H1 (cell line): ENCODE measurements around the gene CCNA2. TPM values are rescaled to one million over a fixed set of nuclear protein-coding genes. Genes with fewer than 3 reads are reported as not detected.

Source experiments
- CTCF ChIA-PET: fragments of 300-600 bp; sonication (Branson Sonifier 250); formaldehyde crosslinking; loops from one replicate; lab custom pipeline; 2021; ENCODE audit not compliant: partially characterized antibody; lab: Charles Lee
- POLR2A ChIA-PET: fragments of 300-600 bp; sonication (Branson Sonifier 250); formaldehyde crosslinking; loops from one replicate; lab custom pipeline; 2021; ENCODE audit warnings: inconsistent platforms; ENCODE audit not compliant: partially characterized antibody; lab: Charles Lee
- DNase-seq, 2 experiments: peaks; one replicate each; pipeline versions ENCODE4 v3.0.0 to v3.0.0-alpha.2; 2010 to 2022; ENCODE audit warnings: low spot score in 2 of 2, low read depth in 1 of 2, mixed read lengths in 1 of 2
- FAIRE-seq: peaks from 2 replicates; lab custom pipeline; 2011; peaks lifted over from hg19 to GRCh38; lab: Jason Lieb, UNC
- H2AFZ ChIP-seq: 2 replicates; pipeline ENCODE4 v1.8.1; 2012; ENCODE audit warnings: low read length, inconsistent platforms
- H2AK5ac ChIP-seq: 2 replicates; pipeline ENCODE4 v1.6.1; 2013; ENCODE audit warnings: low read depth, low read length
- H2BK120ac ChIP-seq: replicated peaks from 2 replicates; pipeline ENCODE3; 2013; ENCODE audit warnings: low read depth, low read length, inconsistent platforms
- H2BK12ac ChIP-seq: 2 replicates; pipeline ENCODE4 v1.6.1; 2013; ENCODE audit warnings: low read depth, low read length
- H2BK15ac ChIP-seq: 2 replicates; pipeline ENCODE4 v1.6.1; 2013; ENCODE audit warnings: low read length
- H2BK20ac ChIP-seq: 2 replicates; pipeline ENCODE4 v1.6.1; 2013; ENCODE audit warnings: low read length
- H2BK5ac ChIP-seq: 2 replicates; pipeline ENCODE4 v1.6.1; 2013; ENCODE audit warnings: low read depth, low read length
- H3K14ac ChIP-seq: 2 replicates; pipeline ENCODE4 v1.6.1; 2013; ENCODE audit warnings: inconsistent platforms; ENCODE audit not compliant: insufficient read length
- H3K18ac ChIP-seq: 2 replicates; pipeline ENCODE4 v1.6.1; 2013; ENCODE audit warnings: low read length; ENCODE audit errors: extremely low read depth
- H3K23ac ChIP-seq: 2 replicates; pipeline ENCODE4 v1.6.1; 2013; ENCODE audit warnings: inconsistent platforms; ENCODE audit not compliant: insufficient read length
- H3K23me2 ChIP-seq: 2 replicates; pipeline ENCODE4 v1.6.1; 2013; ENCODE audit warnings: low read depth, low read length
- H3K27ac ChIP-seq: 2 replicates; pipeline ENCODE4 v1.6.1; 2011; ENCODE audit warnings: low read depth, low read length, inconsistent platforms
- H3K27me3 ChIP-seq, 4 experiments: replicated peaks in 1 of 4; 1 replicate in 1 of 4; 2 replicates in 3 of 4; pipeline versions ENCODE4 v1.6.1 to v1.8.1; 2011 to 2013; ENCODE audit warnings: low read length in 3 of 4, mild to moderate bottlenecking in 3 of 4, inconsistent platforms in 2 of 4, mixed read lengths in 2 of 4, moderate library complexity in 1 of 4; ENCODE audit not compliant: control insufficient read depth in 3 of 4, insufficient read depth in 3 of 4; ENCODE audit errors: extremely low read depth in 1 of 4
- H3K36me3 ChIP-seq, 4 experiments: 2 replicates each; pipeline versions ENCODE4 v1.6.1 to v1.8.1; 2011 to 2013; ENCODE audit warnings: mild to moderate bottlenecking in 4 of 4, low read length in 3 of 4, moderate library complexity in 2 of 4, control low read depth in 1 of 4, inconsistent platforms in 1 of 4; ENCODE audit not compliant: insufficient read depth in 4 of 4, control insufficient read depth in 2 of 4
- H3K4ac ChIP-seq: replicated peaks from 2 replicates; pipeline ENCODE3; 2013; ENCODE audit warnings: low read length, low read depth, mixed read lengths, inconsistent platforms; ENCODE audit not compliant: insufficient read length
- H3K4me1 ChIP-seq, 4 experiments: replicated peaks in 1 of 4; 1 replicate in 1 of 4; 2 replicates in 3 of 4; pipeline versions ENCODE4 v1.6.1 to v1.8.1; 2011 to 2013; ENCODE audit warnings: low read length in 3 of 4, inconsistent platforms in 2 of 4, mixed read lengths in 1 of 4; ENCODE audit not compliant: insufficient read depth in 4 of 4, control insufficient read depth in 3 of 4
- H3K4me2 ChIP-seq, 2 experiments: 2 replicates each; pipeline versions ENCODE4 v1.6.1 to v1.8.1; 2011 to 2013; ENCODE audit warnings: low read depth in 2 of 2, low read length in 2 of 2, control low read depth in 1 of 2, inconsistent platforms in 1 of 2, mild to moderate bottlenecking in 1 of 2; ENCODE audit not compliant: insufficient read depth in 1 of 2
- H3K4me3 ChIP-seq, 4 experiments: fragments of 200-600, 300-600 bp in 1 of 4; sonication (generic), shearing (Covaris generic), sonication (Bioruptor Twin) in 1 of 4; 2 replicates each; pipeline versions ENCODE4 v1.5.1 to v1.8.1; 2011 to 2016; ENCODE audit warnings: low read length in 4 of 4, low read depth in 3 of 4, control low read depth in 2 of 4, inconsistent platforms in 2 of 4, mild to moderate bottlenecking in 2 of 4, mixed read lengths in 1 of 4, moderate library complexity in 1 of 4; ENCODE audit not compliant: insufficient read depth in 2 of 4; ENCODE audit errors: extremely low read depth in 1 of 4
- H3K56ac ChIP-seq: replicated peaks from 2 replicates; pipeline ENCODE3; 2013; ENCODE audit warnings: low read depth, mild to moderate bottlenecking, mixed read lengths, low read length, inconsistent platforms; ENCODE audit not compliant: insufficient read length
- H3K79me1 ChIP-seq: 2 replicates; pipeline ENCODE4 v1.6.1; 2013; ENCODE audit warnings: low read depth, low read length, control low read depth
- H3K79me2 ChIP-seq, 2 experiments: 2 replicates each; pipeline versions ENCODE4 v1.6.1 to v1.8.1; 2012 to 2013; ENCODE audit warnings: low read length in 2 of 2, mild to moderate bottlenecking in 2 of 2, inconsistent platforms in 1 of 2; ENCODE audit not compliant: insufficient read depth in 2 of 2, control insufficient read depth in 1 of 2
- H3K9ac ChIP-seq, 4 experiments: replicated peaks in 1 of 4; 1 replicate in 1 of 4; 2 replicates in 3 of 4; pipeline versions ENCODE4 v1.6.1 to v1.8.1; 2011 to 2013; ENCODE audit warnings: low read depth in 3 of 4, low read length in 3 of 4, control low read depth in 2 of 4, mild to moderate bottlenecking in 2 of 4, moderate library complexity in 2 of 4, inconsistent platforms in 1 of 4; ENCODE audit errors: extremely low read depth in 1 of 4
- H3K9me3 ChIP-seq, 2 experiments: 2 replicates each; pipeline versions ENCODE4 v1.6.1 to v1.8.1; 2012 to 2013; ENCODE audit warnings: mild to moderate bottlenecking in 2 of 2, moderate library complexity in 2 of 2, control low read depth in 1 of 2, inconsistent platforms in 1 of 2, low read depth in 1 of 2, low read length in 1 of 2, mixed read lengths in 1 of 2; ENCODE audit not compliant: insufficient read depth in 2 of 2
- H4K20me1 ChIP-seq, 2 experiments: replicated peaks in 1 of 2; 2 replicates each; pipeline versions ENCODE3 to v1.8.1; 2011 to 2013; ENCODE audit warnings: inconsistent platforms in 2 of 2, low read length in 2 of 2, mild to moderate bottlenecking in 1 of 2; ENCODE audit not compliant: insufficient read depth in 2 of 2, control insufficient read depth in 1 of 2
- H4K5ac ChIP-seq: 2 replicates; pipeline ENCODE4 v1.6.1; 2013; ENCODE audit warnings: low read length, low read depth, mixed read lengths, inconsistent platforms; ENCODE audit not compliant: insufficient read length
- H4K8ac ChIP-seq: 2 replicates; pipeline ENCODE4 v1.8.0; 2013; ENCODE audit warnings: mild to moderate bottlenecking, moderate library complexity, low read length, inconsistent platforms; ENCODE audit not compliant: insufficient read depth; ENCODE audit errors: extremely low read depth
- H4K91ac ChIP-seq: replicated peaks from 2 replicates; pipeline ENCODE3; 2013; ENCODE audit warnings: low read length, mixed read lengths, inconsistent platforms; ENCODE audit not compliant: insufficient read length
- ASH2L ChIP-seq: fragments of 200-600, 300-600 bp; sonication (generic); IDR thresholded peaks from one replicate; pipeline ENCODE4 v1.7.1; 2017; ENCODE audit warnings: low read length
- ATF2 ChIP-seq: IDR thresholded peaks from 2 replicates; pipeline ENCODE4 v1.6.1; 2012; ENCODE audit warnings: low read length, inconsistent platforms
- BACH1 ChIP-seq: IDR thresholded peaks from 2 replicates; pipeline ENCODE4 v1.6.1; 2012; ENCODE audit warnings: low read length, improper control_type of control experiment
- CREB1 ChIP-seq: IDR thresholded peaks from 2 replicates; pipeline ENCODE4 v1.6.1; 2012; ENCODE audit warnings: inconsistent platforms
- JUN ChIP-seq: IDR thresholded peaks from 2 replicates; pipeline ENCODE4 v1.6.1; 2011; ENCODE audit warnings: low read depth, mild to moderate bottlenecking, improper control_type of control experiment, low read length
- KDM4A ChIP-seq: IDR thresholded peaks from one replicate; pipeline ENCODE4 v1.7.1; 2012; ENCODE audit warnings: low read depth, mild to moderate bottlenecking, moderate library complexity, low read length, inconsistent platforms; ENCODE audit not compliant: severe bottlenecking
- NANOG ChIP-seq: IDR thresholded peaks from 2 replicates; pipeline ENCODE4 v1.6.1; 2011; ENCODE audit warnings: low read length, low read depth, mild to moderate bottlenecking, inconsistent platforms; ENCODE audit not compliant: insufficient read depth, poor library complexity, severe bottlenecking
- NRF1 ChIP-seq: IDR thresholded peaks from 2 replicates; pipeline ENCODE4 v1.6.1; 2011; ENCODE audit warnings: mild to moderate bottlenecking, low read depth, low read length, improper control_type of control experiment
- POLR2AphosphoS5 ChIP-seq: IDR thresholded peaks from 2 replicates; pipeline ENCODE4 v1.6.1; 2011; ENCODE audit warnings: low read depth, low read length
- SIN3A ChIP-seq, 2 experiments: IDR thresholded peaks in 1 of 2; conservative IDR thresholded peaks in 1 of 2; 2 replicates each; pipeline ENCODE4 v1.6.1; 2011 to 2012; ENCODE audit warnings: low read length in 2 of 2, improper control_type of control experiment in 1 of 2, low read depth in 1 of 2, mild to moderate bottlenecking in 1 of 2
- SP2 ChIP-seq: IDR thresholded peaks from 2 replicates; pipeline ENCODE4 v1.6.1; 2012; ENCODE audit warnings: mild to moderate bottlenecking, low read length, inconsistent platforms
- ZNF274 ChIP-seq: IDR thresholded peaks from 2 replicates; pipeline ENCODE4 v1.7.0; 2012; ENCODE audit warnings: low read length, borderline replicate concordance; ENCODE audit errors: extremely low read depth
- polyA plus RNA-seq, 7 experiments: library from polyadenylated mRNA; depleted of rRNA in 3 of 7; stranded (reverse) in 5 of 7; unstranded in 2 of 7; fragments of >200 nt in 5 of 7; fragments of 200-250 nt in 2 of 7; gene quantifications; 1 replicate in 5 of 7; 2 replicates in 1 of 7; 4 replicates in 1 of 7; pipeline versions ENCODE4 v1.2.1 to v1.2.3, GENCODE V29; 2011 to 2013; ENCODE audit warnings: missing spikeins in 2 of 7, mixed read lengths in 2 of 7
- total RNA-seq: library from RNA; stranded (reverse); fragmentation: NEBNext Ultra II Directional; extraction: Animal tissue kit (Norgen Biotek cat#: 25700); gene quantifications from 2 replicates; pipeline ENCODE4 v1.2.1, GENCODE V29; 2021
- TF ChIP-seq, protein P1 (sequence below): IDR thresholded peaks from 2 replicates; pipeline ENCODE4 v1.6.1; 2012; ENCODE audit warnings: inconsistent platforms

The CCNA2 gene
- total and polyA plus RNA-seq, 2 of the 8 experiments (the other 6 are each of a cell fraction or from before 2014, with no cell fraction given): 42.1 to 98.6 TPM

DNA sequence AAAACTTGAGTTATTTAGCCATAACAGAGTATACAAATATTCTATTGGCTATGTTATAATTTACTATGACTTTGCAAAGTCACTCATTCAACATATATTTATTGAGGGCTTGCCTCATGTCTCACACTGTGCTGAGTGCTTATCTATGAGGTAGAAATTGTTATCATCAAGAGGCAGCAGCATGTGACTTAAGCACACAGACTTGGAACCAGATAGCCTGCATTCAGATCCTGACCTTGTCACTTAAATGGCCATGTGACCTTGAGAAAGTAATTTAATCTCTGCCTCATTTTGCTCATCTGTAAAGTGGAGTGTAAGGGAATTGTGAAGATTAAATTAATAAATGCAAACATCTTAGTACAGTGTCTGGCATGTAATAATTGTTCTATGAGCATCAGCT lies 32.7 kb downstream of the CCNA2 start:
- no peak overlapping the region for H4K5ac ChIP-seq
- peaks cover 7 to 17% (median 10%) of the 10 kb centered on the region in 4 experiments for H3K4me1 ChIP-seq
- no peak overlapping the region for H4K91ac ChIP-seq
- H2AFZ ChIP-seq: no peak overlapping the region
- peaks cover 2% of the 10 kb centered on the region; the same call in 1 of the 2 replicates for H3K23me2 ChIP-seq
- no peak overlapping the region for H2BK120ac ChIP-seq
- CTCF ChIA-PET: interaction anchor here (2.4 kb wide), 1 partner anchor 20 kb away, joined by 9 read pairs; no protein-coding TSS in a partner anchor
- H3K9ac ChIP-seq: no peak overlapping the region
- no peak overlapping the region for H3K4me2 ChIP-seq
- no peak overlapping the region for H3K18ac ChIP-seq
- DNase-seq: no peak
- H2BK20ac ChIP-seq: no peak overlapping the region
- no peak overlapping the region for H3K4me3 ChIP-seq
- H2BK15ac ChIP-seq: no peak overlapping the region
- no peaks in the 10 kb centered on the region for H3K79me1 ChIP-seq
- H3K9me3 ChIP-seq: no peaks in the 10 kb centered on the region
- no peak overlapping the region for H3K56ac ChIP-seq
- no peak overlapping the region for H2AK5ac ChIP-seq
- H3K14ac ChIP-seq: no peak overlapping the region
- FAIRE-seq: no peak
- H3K23ac ChIP-seq: no peak overlapping the region
- H4K20me1 ChIP-seq: no peaks in the 10 kb centered on the region
- no peak overlapping the region for H2BK12ac ChIP-seq
- no peak overlapping the region for H3K4ac ChIP-seq
- no peak overlapping the region for H2BK5ac ChIP-seq
- H3K79me2 ChIP-seq: no peaks in the 10 kb centered on the region
- peaks cover 0 to 1% (median 0%) of the 10 kb centered on the region in 4 experiments; a peak in 1 of 7 replicates for H3K27me3 ChIP-seq
- H3K36me3 ChIP-seq: no peaks in the 10 kb centered on the region
- POLR2A ChIA-PET: interaction anchor here (1.0 to 1.8 kb wide), 6 partner anchors 9 to 78 kb away, joined by 3 to 6 read pairs (median 4); partner anchors contain the start of gene EXOSC9
- no peak overlapping the region for H3K27ac ChIP-seq
- no peak overlapping the region for H4K8ac ChIP-seq
- TF ChIP-seq ATF2: no peak
- no peak for TF ChIP-seq ASH2L
- no peak for TF ChIP-seq NRF1
- no peak for TF ChIP-seq CREB1
- no peak for TF ChIP-seq SIN3A (conservative IDR thresholded peaks at IDR 0.05 in 1 of 2, IDR thresholded peaks at IDR 0.05 in 1 of 2; ENCODE audit: low read depth in 1 of 2, low read length in 2 of 2)
- no peak for TF ChIP-seq BACH1
- no peak for TF ChIP-seq ZNF274
- TF ChIP-seq POLR2AphosphoS5: no peak
- no peak for TF ChIP-seq SP2
- no peak for TF ChIP-seq KDM4A
- TF ChIP-seq JUN: no peak
- TF ChIP-seq NANOG: no peak
- TF ChIP-seq, protein P1, sequence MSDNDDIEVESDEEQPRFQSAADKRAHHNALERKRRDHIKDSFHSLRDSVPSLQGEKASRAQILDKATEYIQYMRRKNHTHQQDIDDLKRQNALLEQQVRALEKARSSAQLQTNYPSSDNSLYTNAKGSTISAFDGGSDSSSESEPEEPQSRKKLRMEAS: no peak
